ENCODE data around the gene DEGS2. TPM values are rescaled to one million over a fixed set of nuclear protein-coding genes. Genes with fewer than 3 reads are reported as not detected.

DEGS2 gene
- total RNA-seq, 1 experiment from 2014 or later, result 1.8 TPM

DNA sequence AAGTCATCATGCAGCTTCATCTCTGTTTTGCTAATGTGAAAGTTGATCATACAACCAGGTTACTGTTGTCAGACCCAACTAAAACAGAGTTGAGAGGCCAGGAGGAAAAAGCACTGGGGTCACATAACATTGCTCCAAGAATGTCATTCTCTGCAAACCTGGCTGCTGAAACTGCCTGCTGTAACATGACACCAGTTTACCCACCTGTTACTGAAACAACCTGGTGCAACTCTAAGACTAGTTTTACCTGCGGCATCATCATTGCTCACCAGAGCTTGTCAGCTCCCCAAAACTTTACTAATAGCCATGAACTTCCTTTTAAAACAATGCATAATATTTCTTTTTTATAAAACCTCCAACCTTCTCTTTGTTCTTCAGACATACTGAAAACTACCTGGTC, 30.7 kb upstream of the DEGS2 start:
- Histone ChIP-seq H3K9me2 (ENCODE audit: insufficient read depth) (no peaks in the 10 kb centered on the region), H4K20me1 (ENCODE audit: insufficient read depth) (no peaks in the 10 kb centered on the region), H3K4me2 (ENCODE audit: low read length) (no peak overlapping the region), H3K9ac (ENCODE audit: low read length) (no peak overlapping the region), H3K4me3 (replicated peaks in 1 of 2; ENCODE audit: low read depth in 1 of 2, low read length in 2 of 2) (no peak overlapping the region), H2AFZ (ENCODE audit: low read depth, low read length, poor library complexity, severe bottlenecking) (no peak overlapping the region), H3K36me3 (ENCODE audit: control insufficient read depth in 1 of 2, insufficient read depth in 2 of 2, low read length in 2 of 2) (no peaks in the 10 kb centered on the region), H3K4me1 (ENCODE audit: control insufficient read depth in 1 of 2, insufficient read depth in 2 of 2, low read length in 2 of 2) (peaks cover 11 to 36% of the 10 kb centered on the region in 2 experiments), H3K27me3 (ENCODE audit: insufficient read depth, low read length) (no peaks in the 10 kb centered on the region), H3K27ac (ENCODE audit: low read depth, low read length) (no peak overlapping the region), H3K79me2 (ENCODE audit: insufficient read depth, low read length) (no peaks in the 10 kb centered on the region), H3K9me3 (ENCODE audit: control insufficient read depth in 1 of 2, insufficient read depth in 1 of 2, low read depth in 1 of 2, low read length in 2 of 2) (no peaks in the 10 kb centered on the region)
- DNase-seq (ENCODE audit: low read depth, low spot score) (no peak), ATAC-seq (no peak)
- intact Hi-C loops (cut with micrococcal nuclease), result no loop called here
- ChIA-PET POLR2A (no interaction called here), CTCF (no interaction called here), RAD21 (ENCODE audit: low non-redundant PET in 1 of 2, low total read pairs in 2 of 2, uncharacterized antibody in 2 of 2, unreplicated experiment in 2 of 2) (no interaction called here)
- TF ChIP-seq, protein P1, sequence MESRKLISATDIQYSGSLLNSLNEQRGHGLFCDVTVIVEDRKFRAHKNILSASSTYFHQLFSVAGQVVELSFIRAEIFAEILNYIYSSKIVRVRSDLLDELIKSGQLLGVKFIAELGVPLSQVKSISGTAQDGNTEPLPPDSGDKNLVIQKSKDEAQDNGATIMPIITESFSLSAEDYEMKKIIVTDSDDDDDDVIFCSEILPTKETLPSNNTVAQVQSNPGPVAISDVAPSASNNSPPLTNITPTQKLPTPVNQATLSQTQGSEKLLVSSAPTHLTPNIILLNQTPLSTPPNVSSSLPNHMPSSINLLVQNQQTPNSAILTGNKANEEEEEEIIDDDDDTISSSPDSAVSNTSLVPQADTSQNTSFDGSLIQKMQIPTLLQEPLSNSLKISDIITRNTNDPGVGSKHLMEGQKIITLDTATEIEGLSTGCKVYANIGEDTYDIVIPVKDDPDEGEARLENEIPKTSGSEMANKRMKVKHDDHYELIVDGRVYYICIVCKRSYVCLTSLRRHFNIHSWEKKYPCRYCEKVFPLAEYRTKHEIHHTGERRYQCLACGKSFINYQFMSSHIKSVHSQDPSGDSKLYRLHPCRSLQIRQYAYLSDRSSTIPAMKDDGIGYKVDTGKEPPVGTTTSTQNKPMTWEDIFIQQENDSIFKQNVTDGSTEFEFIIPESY (IDR thresholded peaks at IDR 0.05; ENCODE audit: extremely low read depth, insufficient replicate concordance, low read length), result no peak
- TF ChIP-seq CBX3 (IDR thresholded peaks at IDR 0.05; ENCODE audit: low read depth) (0 out of 2 replicates have a peak, but pooled peaks have one; percentile 16), SP1 (IDR thresholded peaks at IDR 0.05; ENCODE audit: low read depth) (no peak)
- BruUV-seq (replicated peaks), result no TSS peak

DNA sequence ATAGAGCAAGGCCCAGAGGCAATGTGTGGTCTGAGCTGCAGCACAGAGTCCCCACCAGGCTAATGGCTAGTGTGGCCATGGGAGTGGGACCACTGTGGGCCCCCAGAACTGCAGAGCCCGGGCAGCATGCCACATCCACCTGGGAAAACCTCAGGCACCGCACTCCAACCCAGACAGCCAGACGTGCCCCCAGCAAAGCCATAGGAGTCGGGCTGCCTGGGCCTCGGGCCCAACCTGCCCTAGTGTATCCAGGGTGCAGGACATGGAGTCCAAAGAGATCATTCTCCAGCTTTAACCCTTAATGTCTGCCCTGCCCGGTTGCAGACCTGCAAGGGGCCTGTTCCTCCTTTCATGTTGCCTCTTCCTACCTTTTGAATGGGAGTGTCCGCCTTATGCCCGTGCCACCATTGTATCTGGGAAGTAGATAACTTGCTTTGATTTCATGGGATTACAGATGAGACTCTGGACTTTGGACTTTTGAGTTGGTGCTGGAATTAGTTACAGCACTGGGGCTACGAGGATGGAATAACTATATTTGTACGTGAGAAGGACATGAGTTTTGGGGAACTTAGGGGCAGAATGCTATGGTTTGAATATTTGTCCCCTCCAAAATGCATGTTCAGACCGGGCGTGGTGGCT, 29.1 kb upstream of the DEGS2 start:
- Histone ChIP-seq H3K27ac (ENCODE audit: low read depth, low read length) (no peak overlapping the region), H4K20me1 (ENCODE audit: insufficient read depth) (no peaks in the 10 kb centered on the region), H3K27me3 (ENCODE audit: insufficient read depth, low read length) (no peaks in the 10 kb centered on the region), H3K4me2 (ENCODE audit: low read length) (no peak overlapping the region), H3K79me2 (ENCODE audit: insufficient read depth, low read length) (no peaks in the 10 kb centered on the region), H2AFZ (ENCODE audit: low read depth, low read length, poor library complexity, severe bottlenecking) (no peak overlapping the region), H3K4me1 (ENCODE audit: control insufficient read depth in 1 of 2, insufficient read depth in 2 of 2, low read length in 2 of 2) (peaks cover 9 to 30% of the 10 kb centered on the region in 2 experiments), H3K9me3 (ENCODE audit: control insufficient read depth in 1 of 2, insufficient read depth in 1 of 2, low read depth in 1 of 2, low read length in 2 of 2) (no peaks in the 10 kb centered on the region), H3K9ac (ENCODE audit: low read length) (no peak overlapping the region), H3K36me3 (ENCODE audit: control insufficient read depth in 1 of 2, insufficient read depth in 2 of 2, low read length in 2 of 2) (no peaks in the 10 kb centered on the region), H3K9me2 (ENCODE audit: insufficient read depth) (no peaks in the 10 kb centered on the region), H3K4me3 (replicated peaks in 1 of 2; ENCODE audit: low read depth in 1 of 2, low read length in 2 of 2) (no peak overlapping the region)
- POLR2A ChIA-PET, result no interaction called here
- CTCF ChIA-PET, result no interaction called here
- DNase-seq (ENCODE audit: low read depth, low spot score) (no peak), ATAC-seq (no peak)
- intact Hi-C loops (cut with micrococcal nuclease), result no loop called here
- TF ChIP-seq YY1 (IDR thresholded peaks at IDR 0.05; ENCODE audit: extremely low read depth, insufficient replicate concordance, low read depth, low read length) (no peak), SIN3A (IDR thresholded peaks at IDR 0.05; ENCODE audit: low read depth) (no peak), SRF (IDR thresholded peaks at IDR 0.05; ENCODE audit: low read depth) (no peak), EZH2phosphoT487 (IDR thresholded peaks at IDR 0.05; ENCODE audit: borderline replicate concordance) (no peak)
- RAD21 ChIA-PET (ENCODE audit: low non-redundant PET in 1 of 2, low total read pairs in 2 of 2, uncharacterized antibody in 2 of 2, unreplicated experiment in 2 of 2), result no interaction called here
- no TSS peak for BruUV-seq (replicated peaks)
